Heart right ventricle (tissue), 16 donors: ENCODE measurements around the gene ASB14. TPM values are rescaled to one million over a fixed set of nuclear protein-coding genes. Genes with fewer than 3 reads are reported as not detected.

ENCODE experiments used
- ATAC-seq, 8 donors: fragments of 200-7000 bp; cut with Tn5 transposase; one replicate each; pipeline ENCODE4 v1.9.1; 2020; ENCODE audit warnings: mild to moderate bottlenecking in 8 of 8, moderate library complexity in 8 of 8, moderate number of reproducible peaks in 1 of 8
- DNase-seq, 2 donors: peaks; one replicate each; pipeline ENCODE4 v3.0.0-alpha.2; 2020
- H3K27ac ChIP-seq, 10 donors: fragments of 200-600 bp; sonication (generic) in 2 of 10; one replicate each; pipeline versions ENCODE4 v1.5.0 to v1.8.0; 2020 to 2022; ENCODE audit warnings: mild to moderate bottlenecking in 3 of 10
- H3K27me3 ChIP-seq, 7 donors: fragments of 200-600 bp; one replicate each; pipeline ENCODE4 v1.8.0; 2021 to 2022; ENCODE audit warnings: mild to moderate bottlenecking in 2 of 7
- H3K36me3 ChIP-seq, 9 donors: fragments of 200-600 bp; sonication (generic) in 1 of 9; one replicate each; pipeline versions ENCODE4 v1.5.0 to v1.8.0; 2020 to 2022; ENCODE audit warnings: mild to moderate bottlenecking in 2 of 9
- H3K4me1 ChIP-seq, 9 donors: fragments of 200-600 bp; sonication (generic) in 1 of 9; one replicate each; pipeline versions ENCODE4 v1.5.0 to v1.8.0; 2020 to 2022; ENCODE audit warnings: mild to moderate bottlenecking in 4 of 9
- H3K4me3 ChIP-seq, 10 donors: fragments of 200-600 bp; sonication (generic) in 2 of 10; one replicate each; pipeline versions ENCODE4 v1.5.0 to v1.8.0; 2020 to 2022; ENCODE audit warnings: mild to moderate bottlenecking in 7 of 10, moderate library complexity in 2 of 10
- H3K9me3 ChIP-seq, 11 donors: fragments of 200-600 bp in 10 of 11; sonication (generic) in 2 of 11; one replicate each; pipeline versions ENCODE4 v1.5.0 to v1.8.0; 2013 to 2022; ENCODE audit warnings: mild to moderate bottlenecking in 2 of 11, control low read depth in 1 of 11, moderate library complexity in 1 of 11
- WGBS, 2 donors: extraction: QIAGEN DNeasy Blood & Tissue Kit; methylation state at CpG; one replicate each; pipeline ENCODE4 v1.1.7; 2013; ENCODE audit warnings: inconsistent platforms in 1 of 2; 5-methylcytosine and 5-hydroxymethylcytosine counted together
- intact Hi-C, 10 donors: fragments of 100-400 bp; cut with DNase I; formaldehyde crosslinking; loops; one replicate each; pipeline versions ENCODE4 v1.11.1 to v1.14.2; 2022
- polyA plus RNA-seq, 2 donors: library from polyadenylated mRNA; stranded (reverse); fragments of 200-250 nt; gene quantifications; one replicate each; pipeline ENCODE4 v1.2.3, GENCODE V29; 2013
- total RNA-seq, 10 donors: library from RNA; stranded (reverse); fragmentation: NEBNext Ultra II Directional in 3 of 10; extraction: Animal tissue kit (Norgen Biotek cat#: 25700) in 3 of 10; gene quantifications; one replicate each; pipeline versions ENCODE4 v1.2.1 to v1.2.4, GENCODE V29; 2021 to 2023
- TF ChIP-seq, protein P1 (sequence below), 9 donors: fragments of 200-600 bp; sonication (generic) in 2 of 9; IDR thresholded peaks; one replicate each; pipeline versions ENCODE4 v1.5.0 to v1.8.0; 2021 to 2022; ENCODE audit warnings: antibody characterized with exemption in 9 of 9, mild to moderate bottlenecking in 5 of 9, moderate library complexity in 1 of 9
- donor health status: Arrhythmogenic right ventricular cardiomyopathy.
- donor health status: ischemic (EF 13 %, LVEDD 7.1; RV severe dilation, severe dysfunction).
- donor health status: healthy with polysubstance abuse.
- donor health status: DM: no; HTN: yes; CAD: no.
- donor health status: DM: no; HTN: no; CAD: no.
- donor health status: ischemic (EF 25% LVEDD 6.9; RV normal size, moderate dysfunction).
- donor health status: ischemic (EF 25% LVEDD 5.7; RV mildly dilated, moderate dysfunction).
- donor health status: healthy.
- donor health status: DM: yes; HTN: yes; CAD: no.
- donor health status: Ischemic cardiomyopathy.
- donor health status: ischemic (EF 35%, LVEDD 5.7; RV mildly dilated, moderate dysfunction).
- donor health status: nonischemic (EF 11% LVEDD 7.7; RV severe dilation, severe dysfunction).
- donor health status: DM: yes; HTN: yes; CAD: no.
- donor health status: PGD.
- donor health status: ischemic (EF 29% LVEDD 5.4; RV normal size, mild dysfunction).
- donor health status: nonischemic (EF 23%, LVEDD 6.1; RV moderate dilation, normal function).

Gene ASB14
- total and polyA plus RNA-seq, 12 donors, result 0.01 to 26.2 (median 8.7) TPM

DNA sequence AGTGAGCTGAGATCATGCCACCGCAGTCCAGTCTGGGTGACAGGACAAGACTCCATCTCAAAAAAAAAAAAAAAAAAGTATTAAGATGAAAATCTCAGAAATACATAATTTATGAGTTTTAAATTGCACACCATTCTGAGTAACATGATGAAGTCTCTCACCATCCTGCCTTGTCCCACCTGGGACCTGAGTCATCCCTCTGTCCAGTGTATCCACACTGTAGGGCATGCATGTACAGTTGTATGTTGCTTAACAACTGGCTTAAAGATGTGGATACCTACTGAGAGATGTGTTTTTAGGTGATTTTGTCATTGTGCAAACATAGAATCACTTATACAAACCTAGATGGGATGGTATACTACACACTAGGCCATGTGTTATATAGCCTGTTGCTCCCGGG lies 17.1 kb downstream of the ASB14 start:
- H3K27me3 ChIP-seq, result no peaks in the 10 kb centered on the region
- H3K4me1 ChIP-seq, result no peaks in the 10 kb centered on the region
- no peak overlapping the region for H3K4me3 ChIP-seq
- intact Hi-C loops, result no loop called here
- DNase-seq, result no peak
- 95 to 96% methylated on average over 2 of the region's 2 CpGs for WGBS, 2 donors
- H3K36me3 ChIP-seq, result peaks cover 0 to 96% (median 34%) of the 10 kb centered on the region in 9 donors
- H3K9me3 ChIP-seq, result peaks cover 0 to 8% (median 0%) of the 10 kb centered on the region in 11 donors
- H3K27ac ChIP-seq, result no peak overlapping the region
- ATAC-seq, result no peak
- TF ChIP-seq, protein P1, sequence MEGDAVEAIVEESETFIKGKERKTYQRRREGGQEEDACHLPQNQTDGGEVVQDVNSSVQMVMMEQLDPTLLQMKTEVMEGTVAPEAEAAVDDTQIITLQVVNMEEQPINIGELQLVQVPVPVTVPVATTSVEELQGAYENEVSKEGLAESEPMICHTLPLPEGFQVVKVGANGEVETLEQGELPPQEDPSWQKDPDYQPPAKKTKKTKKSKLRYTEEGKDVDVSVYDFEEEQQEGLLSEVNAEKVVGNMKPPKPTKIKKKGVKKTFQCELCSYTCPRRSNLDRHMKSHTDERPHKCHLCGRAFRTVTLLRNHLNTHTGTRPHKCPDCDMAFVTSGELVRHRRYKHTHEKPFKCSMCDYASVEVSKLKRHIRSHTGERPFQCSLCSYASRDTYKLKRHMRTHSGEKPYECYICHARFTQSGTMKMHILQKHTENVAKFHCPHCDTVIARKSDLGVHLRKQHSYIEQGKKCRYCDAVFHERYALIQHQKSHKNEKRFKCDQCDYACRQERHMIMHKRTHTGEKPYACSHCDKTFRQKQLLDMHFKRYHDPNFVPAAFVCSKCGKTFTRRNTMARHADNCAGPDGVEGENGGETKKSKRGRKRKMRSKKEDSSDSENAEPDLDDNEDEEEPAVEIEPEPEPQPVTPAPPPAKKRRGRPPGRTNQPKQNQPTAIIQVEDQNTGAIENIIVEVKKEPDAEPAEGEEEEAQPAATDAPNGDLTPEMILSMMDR (IDR thresholded peaks at IDR 0.05), result no peak

DNA sequence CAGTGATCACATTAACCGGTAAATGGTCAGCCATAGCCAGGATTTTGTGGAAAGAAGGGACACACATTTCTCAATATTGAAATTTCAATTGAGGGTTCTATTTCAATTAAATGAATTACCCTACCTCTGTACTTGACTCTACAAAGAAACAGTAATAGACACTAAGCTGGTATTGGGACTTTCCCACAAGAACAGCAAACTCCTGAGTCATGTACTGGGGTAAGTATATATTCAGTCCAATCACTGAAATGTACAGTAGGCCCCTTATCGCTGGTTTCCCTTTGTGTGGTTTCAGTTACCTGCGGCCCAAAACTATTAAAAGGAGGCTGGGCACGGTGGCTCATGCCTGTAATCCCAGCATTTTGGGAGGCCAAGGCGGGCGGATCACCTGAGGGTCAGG lies 17.6 kb downstream of the ASB14 start:
- Histone ChIP-seq H3K27me3 (no peaks in the 10 kb centered on the region), H3K4me1 (no peaks in the 10 kb centered on the region), H3K27ac (no peak overlapping the region), H3K9me3 (peaks cover 0 to 6% (median 0%) of the 10 kb centered on the region in 11 donors), H3K4me3 (no peak overlapping the region), H3K36me3 (peaks cover 0 to 98% (median 38%) of the 10 kb centered on the region in 9 donors)
- intact Hi-C loops, result no loop called here
- no peak for ATAC-seq
- WGBS, 2 donors, result 97 to 98% methylated on average over 6 of the region's 6 CpGs
- DNase-seq, result no peak
- TF ChIP-seq, protein P1 (IDR thresholded peaks at IDR 0.05), result no peak

DNA sequence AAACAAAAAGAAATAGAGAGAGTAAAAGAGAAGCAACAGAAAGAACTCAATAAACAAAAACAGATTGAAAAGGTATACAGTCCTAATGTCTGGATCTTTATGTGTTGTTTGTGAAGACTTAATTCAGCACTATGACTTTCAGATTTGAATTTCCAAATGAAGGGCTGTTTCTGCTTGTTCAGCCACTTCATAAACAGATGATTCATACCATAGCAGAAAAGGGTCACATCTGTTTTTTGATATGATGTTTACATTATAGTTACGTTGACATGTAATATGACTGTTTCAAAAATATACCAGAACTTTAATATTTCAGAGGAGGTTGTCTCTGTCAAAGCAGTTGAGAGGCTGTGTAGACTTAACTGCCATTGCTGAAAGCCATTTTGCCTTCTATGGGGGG lies 24.1 kb downstream of the ASB14 start:
- ATAC-seq, result no peak
- H3K4me3 ChIP-seq, result no peak overlapping the region
- TF ChIP-seq, protein P1 (IDR thresholded peaks at IDR 0.05), result no peak
- 87 to 92% methylated on average over 1 of the region's 1 CpG for WGBS, 2 donors
- H3K27me3 ChIP-seq, result no peaks in the 10 kb centered on the region
- no peak overlapping the region for H3K27ac ChIP-seq
- no peaks in the 10 kb centered on the region for H3K4me1 ChIP-seq
- peaks cover 0 to 100% (median 69%) of the 10 kb centered on the region in 9 donors for H3K36me3 ChIP-seq
- intact Hi-C loops, result no loop called here
- DNase-seq, result no peak
- peaks cover 0 to 8% (median 0%) of the 10 kb centered on the region in 11 donors for H3K9me3 ChIP-seq

DNA sequence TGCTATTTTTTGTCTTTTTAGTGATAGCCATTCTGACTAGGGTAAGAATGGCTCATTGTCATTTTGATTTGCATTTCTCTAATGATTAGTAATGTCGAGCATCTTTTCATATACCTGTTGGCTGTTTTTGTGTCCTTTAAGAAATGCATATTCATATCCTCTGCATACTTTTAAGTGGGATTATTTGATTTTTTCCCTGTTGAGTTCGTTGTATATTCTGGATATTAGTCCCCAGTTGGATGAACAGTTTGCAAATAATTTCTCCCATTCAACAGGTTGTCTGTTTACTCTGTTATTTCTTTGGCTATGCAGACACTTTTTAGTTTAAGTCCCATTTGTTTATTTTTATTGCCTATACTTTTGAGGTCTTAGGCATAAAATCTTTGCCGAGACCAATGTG lies 30.6 kb downstream of the ASB14 start:
- H3K36me3 ChIP-seq, result peaks cover 0 to 100% (median 77%) of the 10 kb centered on the region in 9 donors
- H3K9me3 ChIP-seq, result peaks cover 0 to 8% (median 0%) of the 10 kb centered on the region in 11 donors
- no peak overlapping the region for H3K4me3 ChIP-seq
- H3K27ac ChIP-seq, result no peak overlapping the region
- intact Hi-C loops, result no loop called here
- WGBS, 2 donors, result 93 to 97% methylated on average over 3 of the region's 3 CpGs
- ATAC-seq, result no peak
- no peaks in the 10 kb centered on the region for H3K27me3 ChIP-seq
- TF ChIP-seq, protein P1 (IDR thresholded peaks at IDR 0.05), result no peak
- DNase-seq, result no peak
- peaks cover 0 to 11% (median 5%) of the 10 kb centered on the region in 9 donors for H3K4me1 ChIP-seq
